Loucy (cell line): Measurements from ENCODE around the gene FAM83C.

Experiments
- H2AFZ ChIP-seq: fragments of 200-600 bp; sonication (generic); 2 replicates; pipeline ENCODE4 v1.6.0; 2016; ENCODE audit warnings: antibody characterized with exemption, mild to moderate bottlenecking, low read length, moderate library complexity
- H3F3A ChIP-seq: fragments of 200-600 bp; 2 replicates; pipeline ENCODE4 v1.6.0; 2016; ENCODE audit warnings: antibody characterized with exemption, low read depth, mild to moderate bottlenecking
- H3K27me3 ChIP-seq: fragments of 200-600 bp; sonication (generic); 2 replicates; pipeline ENCODE4 v1.6.1; 2014; ENCODE audit warnings: low read length, mild to moderate bottlenecking; ENCODE audit not compliant: insufficient read depth, poor library complexity, severe bottlenecking
- H3K36me3 ChIP-seq: fragments of 200-600 bp; sonication (generic); 2 replicates; pipeline ENCODE4 v1.6.1; 2016; ENCODE audit warnings: low read length; ENCODE audit not compliant: insufficient read depth
- H3K4me1 ChIP-seq: fragments of 200-600 bp; sonication (generic); 2 replicates; pipeline ENCODE4 v1.5.1; 2014; ENCODE audit warnings: low read length, mild to moderate bottlenecking; ENCODE audit not compliant: insufficient read depth, poor library complexity, severe bottlenecking
- H3K4me2 ChIP-seq: fragments of 200-600 bp; sonication (generic); 2 replicates; pipeline ENCODE4 v1.6.0; 2014; ENCODE audit warnings: antibody characterized with exemption, low read length, low read depth, mild to moderate bottlenecking; ENCODE audit not compliant: poor library complexity, severe bottlenecking
- H3K4me3 ChIP-seq: fragments of 200-600 bp; sonication (generic); 2 replicates; pipeline ENCODE4 v1.5.1; 2014; ENCODE audit warnings: low read length, mild to moderate bottlenecking, mixed read lengths; ENCODE audit not compliant: poor library complexity, severe bottlenecking
- H3K79me2 ChIP-seq: fragments of 200-600 bp; sonication (generic); 2 replicates; pipeline ENCODE4 v1.6.1; 2014; ENCODE audit warnings: low read length; ENCODE audit not compliant: insufficient read depth
- H3K9ac ChIP-seq: fragments of 200-600 bp; sonication (generic); 2 replicates; pipeline ENCODE4 v1.6.0; 2014; ENCODE audit warnings: mild to moderate bottlenecking, low read depth, low read length, moderate library complexity; ENCODE audit not compliant: poor library complexity, severe bottlenecking
- H3K9me2 ChIP-seq: fragments of 200-600 bp; sonication (generic); replicated peaks from 2 replicates; pipeline ENCODE4 v1.6.1; 2016; ENCODE audit warnings: low read depth, low read length, mixed read lengths
- H3K9me3 ChIP-seq: fragments of 200-600 bp; sonication (generic); 2 replicates; pipeline ENCODE4 v1.6.1; 2014; ENCODE audit warnings: mild to moderate bottlenecking, antibody characterized with exemption, low read length, low read depth; ENCODE audit not compliant: insufficient read depth
- H4K20me1 ChIP-seq: fragments of 200-600 bp; sonication (generic); 2 replicates; pipeline ENCODE4 v1.6.0; 2014; ENCODE audit warnings: antibody characterized with exemption, low read length, mild to moderate bottlenecking; ENCODE audit not compliant: insufficient read depth, poor library complexity, severe bottlenecking
- CTCF ChIP-seq: fragments of 200-600 bp; sonication (generic); conservative IDR thresholded peaks from 2 replicates; pipeline ENCODE4 v1.5.1; 2014; ENCODE audit warnings: mild to moderate bottlenecking, antibody characterized with exemption, low read length
- EZH2phosphoT487 ChIP-seq: fragments of 200-600 bp; IDR thresholded peaks from 2 replicates; pipeline ENCODE4 v1.6.1; 2018; ENCODE audit warnings: antibody characterized with exemption, mild to moderate bottlenecking, moderate library complexity, borderline replicate concordance

Gene FAM83C

GRCh38 chr20:35328689-35329088 lies 36.5 kb upstream of the FAM83C start:
- Histone ChIP-seq H3K4me1 (no peaks in the 10 kb centered on the region), H3K79me2 (no peaks in the 10 kb centered on the region), H3K9me2 (no peaks in the 10 kb centered on the region), H3K4me2 (no peak overlapping the region), H3K9me3 (no peaks in the 10 kb centered on the region), H3K9ac (no peak overlapping the region), H3K36me3 (no peaks in the 10 kb centered on the region), H3F3A (no peaks in the 10 kb centered on the region), H4K20me1 (no peaks in the 10 kb centered on the region), H3K4me3 (no peak overlapping the region), H3K27me3 (no peaks in the 10 kb centered on the region), H2AFZ (no peak overlapping the region)
- TF ChIP-seq CTCF (no peak), EZH2phosphoT487 (no peak)

GRCh38 chr20:35328095-35328685 lies 36.0 kb upstream of the FAM83C start:
- no peak overlapping the region for H3K4me2 ChIP-seq
- no peaks in the 10 kb centered on the region for H3K9me2 ChIP-seq
- H4K20me1 ChIP-seq: no peaks in the 10 kb centered on the region
- no peaks in the 10 kb centered on the region for H3K9me3 ChIP-seq
- H3K27me3 ChIP-seq: no peaks in the 10 kb centered on the region
- H3F3A ChIP-seq: no peaks in the 10 kb centered on the region
- no peak overlapping the region for H2AFZ ChIP-seq
- H3K4me1 ChIP-seq: no peaks in the 10 kb centered on the region
- H3K9ac ChIP-seq: no peak overlapping the region
- no peaks in the 10 kb centered on the region for H3K36me3 ChIP-seq
- no peak overlapping the region for H3K4me3 ChIP-seq
- H3K79me2 ChIP-seq: no peaks in the 10 kb centered on the region
- no peak for TF ChIP-seq EZH2phosphoT487
- TF ChIP-seq CTCF: no peak

GRCh38 chr20:35327074-35327976 lies 35.1 kb upstream of the FAM83C start:
- Histone ChIP-seq H3K4me2 (no peak overlapping the region), H3K27me3 (no peaks in the 10 kb centered on the region)

More at GRCh38 chr20:35327074-35327976, 35.1 kb upstream of the FAM83C start:
- H3K9me2 ChIP-seq: no peaks in the 10 kb centered on the region
- no peak overlapping the region for H3K4me3 ChIP-seq
- no peaks in the 10 kb centered on the region for H4K20me1 ChIP-seq
- no peaks in the 10 kb centered on the region for H3K36me3 ChIP-seq
- no peaks in the 10 kb centered on the region for H3F3A ChIP-seq
- TF ChIP-seq CTCF: no peak
- TF ChIP-seq EZH2phosphoT487: no peak
- H3K9ac ChIP-seq: no peak overlapping the region
- H3K4me1 ChIP-seq: no peaks in the 10 kb centered on the region
- no peaks in the 10 kb centered on the region for H3K79me2 ChIP-seq
- no peak overlapping the region for H2AFZ ChIP-seq
- no peaks in the 10 kb centered on the region for H3K9me3 ChIP-seq
